Measurements from ENCODE around the gene BICC1.

DNA sequence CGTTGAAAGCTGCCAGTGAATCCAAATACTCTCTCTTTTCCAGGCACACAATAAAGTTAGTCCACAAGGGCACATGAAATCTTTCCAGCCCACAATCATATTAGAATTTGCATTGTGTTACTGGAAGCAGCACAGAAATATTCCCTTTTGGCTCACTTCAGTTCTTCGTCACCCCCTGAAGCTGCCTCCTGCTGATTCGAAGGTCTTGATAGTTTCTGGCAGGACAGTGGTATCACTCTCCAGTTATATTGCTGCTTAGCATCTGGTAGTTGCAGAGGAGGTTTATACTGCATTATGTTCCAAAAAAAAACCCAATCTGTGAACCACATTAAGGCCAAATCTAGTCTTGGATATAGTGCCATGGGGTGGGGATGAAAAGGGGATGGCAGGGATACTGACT lies 253.2 kb downstream of the BICC1 start:
- TF ChIP-seq CTCF (IDR thresholded peaks at IDR 0.05 in 4 of 5, conservative IDR thresholded peaks at IDR 0.05 in 1 of 5) (no peak), POLR2A (IDR thresholded peaks at IDR 0.05) (no peak)
